ENCODE measurements around the gene XIRP2.

GRCh38 chr2:167279810-167280209 is 391.5 kb downstream of the XIRP2 start:
- TF ChIP-seq POLR2A (IDR thresholded peaks at IDR 0.05; ENCODE audit: low read depth, low read length) (no peak), POLR2AphosphoS5 (IDR thresholded peaks at IDR 0.05; ENCODE audit: low read depth, low read length) (no peak)

Data from GM12892 (cell line).